ENCODE measurements around the gene INAFM2.

INAFM2 gene

DNA sequence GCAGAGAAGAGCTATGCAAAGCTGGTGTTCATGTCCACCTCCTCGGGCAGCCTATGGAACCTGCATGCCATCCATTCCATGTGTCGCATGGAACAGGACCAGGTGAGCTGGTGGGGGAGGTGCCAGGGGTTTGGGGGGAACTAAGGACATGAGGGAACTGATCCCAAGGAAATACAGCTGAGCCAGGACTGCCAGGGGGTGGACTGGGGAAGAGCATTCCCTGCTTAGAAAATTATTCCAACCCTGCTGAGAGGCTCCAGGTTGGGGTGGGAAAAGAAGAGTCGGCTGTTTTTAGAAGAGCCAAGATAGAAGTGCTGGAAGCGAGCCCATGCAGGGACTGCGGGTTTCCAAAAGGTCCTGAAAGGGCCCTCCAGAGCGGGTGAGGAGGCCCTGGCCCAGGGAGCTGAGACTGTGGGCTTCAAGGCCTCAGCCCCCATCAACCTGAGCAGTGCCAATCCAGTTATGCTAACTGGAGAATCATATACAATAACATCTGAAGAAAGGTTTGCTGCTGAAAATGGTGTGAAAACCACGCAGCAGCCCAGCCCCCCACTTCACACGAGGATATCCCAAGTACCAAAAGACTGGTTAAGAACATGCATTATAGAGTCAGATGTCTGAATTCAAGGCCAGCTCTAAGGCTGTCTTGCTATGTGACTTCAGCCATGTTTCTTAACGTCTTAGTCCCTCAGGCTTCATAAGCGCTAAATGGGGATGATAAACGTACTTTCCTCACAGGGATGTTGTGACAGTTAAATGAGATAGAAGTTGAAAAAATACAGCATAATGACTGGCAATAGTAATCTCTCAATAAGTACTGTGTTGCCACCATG is 42.3 kb downstream of the INAFM2 start:
- DNase-seq: no peak

DNA sequence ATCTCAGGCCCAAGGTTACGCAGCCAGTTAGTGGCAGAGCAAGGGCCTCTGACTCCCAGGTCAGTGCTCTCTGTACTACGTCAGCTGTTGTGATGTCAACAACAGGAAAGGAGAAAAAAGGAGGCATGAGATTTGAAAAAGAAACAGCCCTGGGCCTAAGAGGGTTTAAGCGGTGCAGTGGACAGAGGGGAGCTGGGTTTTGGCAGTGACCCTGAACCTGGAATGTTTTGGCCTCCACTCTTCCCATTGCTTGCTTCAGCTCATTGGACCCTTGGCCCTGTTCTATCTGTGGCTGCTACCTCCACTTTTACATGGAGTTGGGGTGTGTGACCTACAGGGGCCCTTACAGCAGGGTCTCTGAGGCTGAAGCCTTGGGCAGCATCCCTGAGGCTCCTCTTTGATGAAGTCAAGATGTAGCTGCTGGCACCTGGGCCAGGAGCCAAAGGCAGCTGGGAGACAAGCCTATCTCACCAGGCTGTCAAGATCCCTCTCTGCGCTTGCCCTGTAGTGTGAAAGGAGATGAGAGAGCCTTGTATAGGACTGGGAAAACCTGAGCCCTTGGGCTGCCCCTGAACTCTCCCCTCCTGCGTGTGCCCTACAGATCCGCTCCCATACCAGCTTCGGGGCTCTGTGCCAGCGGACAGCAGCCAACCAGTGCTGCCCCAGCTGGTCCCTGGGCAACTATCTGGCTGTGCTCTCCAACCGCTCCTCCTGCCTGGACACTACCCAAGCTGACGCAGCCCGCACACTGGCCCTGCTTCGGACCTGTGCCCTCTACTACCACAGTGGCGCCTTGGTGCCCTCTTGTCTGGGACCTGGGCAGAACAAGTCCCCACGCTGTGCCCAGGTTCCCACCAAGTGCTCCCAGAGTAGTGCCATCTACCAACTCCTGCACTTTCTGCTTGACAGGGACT is 43.2 kb downstream of the INAFM2 start:
- DNase-seq: peak; percentile 67

DNA sequence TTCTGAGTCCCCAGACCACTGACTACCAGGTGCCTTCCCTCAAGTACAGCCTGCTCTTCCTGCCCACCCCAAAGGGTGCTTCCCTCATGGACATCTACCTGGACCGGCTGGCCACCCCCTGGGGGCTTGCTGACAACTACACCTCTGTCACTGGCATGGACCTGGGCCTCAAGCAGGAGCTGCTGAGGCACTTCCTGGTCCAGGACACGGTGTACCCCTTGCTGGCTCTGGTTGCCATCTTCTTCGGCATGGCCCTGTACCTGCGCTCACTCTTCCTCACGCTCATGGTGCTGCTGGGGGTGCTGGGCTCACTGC is 43.8 kb downstream of the INAFM2 start:
- DNase-seq: no peak

DNA sequence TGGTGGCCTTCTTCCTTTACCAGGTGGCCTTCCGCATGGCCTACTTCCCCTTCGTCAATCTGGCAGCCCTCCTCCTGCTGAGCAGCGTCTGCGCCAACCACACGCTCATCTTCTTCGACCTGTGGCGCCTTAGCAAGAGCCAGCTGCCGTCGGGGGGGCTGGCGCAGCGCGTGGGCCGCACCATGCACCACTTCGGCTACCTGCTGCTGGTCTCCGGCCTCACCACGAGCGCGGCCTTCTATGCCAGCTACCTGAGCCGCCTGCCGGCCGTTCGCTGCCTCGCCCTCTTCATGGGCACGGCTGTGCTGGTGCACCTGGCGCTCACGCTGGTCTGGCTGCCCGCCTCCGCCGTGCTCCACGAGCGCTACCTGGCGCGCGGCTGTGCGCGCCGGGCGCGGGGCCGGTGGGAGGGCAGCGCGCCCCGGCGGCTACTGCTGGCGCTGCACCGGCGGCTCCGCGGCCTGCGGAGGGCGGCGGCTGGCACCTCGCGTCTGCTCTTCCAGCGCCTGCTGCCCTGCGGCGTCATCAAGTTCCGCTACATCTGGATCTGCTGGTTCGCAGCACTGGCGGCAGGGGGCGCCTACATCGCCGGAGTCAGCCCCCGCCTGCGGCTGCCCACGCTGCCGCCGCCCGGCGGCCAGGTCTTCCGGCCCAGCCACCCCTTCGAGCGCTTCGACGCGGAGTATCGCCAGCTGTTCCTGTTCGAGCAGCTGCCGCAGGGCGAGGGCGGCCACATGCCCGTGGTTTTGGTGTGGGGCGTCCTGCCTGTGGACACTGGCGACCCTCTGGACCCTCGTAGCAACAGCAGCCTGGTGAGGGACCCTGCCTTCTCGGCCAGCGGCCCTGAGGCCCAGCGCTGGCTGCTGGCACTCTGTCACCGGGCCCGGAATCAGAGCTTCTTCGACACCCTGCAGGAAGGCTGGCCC is 44.5 kb downstream of the INAFM2 start:
- DNase-seq: no peak

DNA sequence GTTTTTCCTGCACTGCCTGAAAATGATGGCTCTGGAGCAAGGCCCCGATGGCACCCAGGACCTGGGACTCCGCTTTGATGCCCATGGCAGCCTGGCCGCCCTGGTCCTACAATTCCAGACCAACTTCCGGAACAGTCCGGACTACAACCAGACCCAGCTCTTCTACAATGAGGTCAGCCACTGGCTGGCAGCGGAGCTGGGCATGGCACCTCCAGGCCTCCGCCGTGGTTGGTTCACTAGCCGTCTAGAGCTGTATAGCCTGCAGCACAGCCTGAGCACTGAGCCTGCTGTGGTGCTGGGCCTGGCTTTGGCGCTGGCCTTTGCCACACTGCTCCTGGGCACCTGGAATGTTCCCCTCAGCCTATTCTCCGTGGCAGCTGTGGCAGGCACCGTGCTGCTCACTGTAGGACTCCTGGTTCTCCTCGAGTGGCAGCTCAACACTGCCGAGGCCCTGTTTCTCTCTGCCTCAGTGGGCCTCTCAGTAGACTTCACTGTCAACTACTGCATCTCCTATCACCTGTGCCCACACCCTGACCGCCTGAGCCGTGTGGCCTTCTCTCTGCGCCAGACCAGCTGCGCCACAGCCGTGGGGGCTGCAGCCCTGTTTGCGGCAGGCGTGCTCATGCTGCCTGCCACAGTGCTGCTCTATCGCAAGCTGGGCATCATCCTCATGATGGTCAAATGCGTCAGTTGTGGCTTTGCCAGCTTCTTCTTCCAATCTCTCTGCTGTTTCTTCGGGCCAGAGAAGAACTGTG is 45.4 kb downstream of the INAFM2 start:
- DNase-seq: no peak

DNA sequence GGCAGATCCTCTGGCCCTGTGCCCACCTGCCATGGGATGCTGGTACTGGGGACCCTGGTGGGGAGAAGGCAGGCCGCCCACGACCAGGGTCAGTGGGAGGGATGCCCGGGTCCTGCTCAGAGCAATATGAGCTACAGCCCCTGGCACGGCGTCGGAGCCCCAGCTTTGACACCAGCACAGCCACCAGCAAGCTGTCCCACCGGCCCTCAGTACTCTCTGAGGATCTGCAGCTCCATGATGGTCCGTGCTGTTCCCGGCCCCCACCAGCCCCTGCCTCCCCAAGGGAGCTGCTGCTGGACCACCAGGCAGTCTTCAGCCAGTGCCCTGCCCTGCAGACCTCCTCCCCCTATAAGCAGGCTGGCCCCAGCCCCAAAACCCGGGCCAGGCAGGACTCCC is 46.0 kb downstream of the INAFM2 start:
- no peak for DNase-seq

DNA sequence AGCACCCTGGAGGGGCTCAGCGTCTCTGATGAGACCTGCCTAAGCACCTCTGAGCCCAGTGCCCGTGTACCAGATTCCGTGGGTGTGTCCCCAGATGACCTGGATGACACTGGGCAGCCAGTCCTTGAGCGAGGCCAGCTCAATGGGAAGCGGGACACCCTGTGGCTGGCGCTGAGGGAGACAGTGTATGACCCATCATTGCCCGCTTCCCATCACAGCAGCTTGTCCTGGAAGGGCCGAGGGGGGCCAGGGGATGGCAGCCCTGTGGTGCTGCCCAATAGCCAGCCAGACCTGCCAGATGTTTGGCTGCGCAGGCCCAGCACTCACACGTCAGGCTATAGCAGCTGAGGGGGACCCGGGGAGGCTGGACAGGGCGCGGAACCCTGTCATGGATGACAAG is 46.5 kb downstream of the INAFM2 start:
- DNase-seq: no peak

DNA sequence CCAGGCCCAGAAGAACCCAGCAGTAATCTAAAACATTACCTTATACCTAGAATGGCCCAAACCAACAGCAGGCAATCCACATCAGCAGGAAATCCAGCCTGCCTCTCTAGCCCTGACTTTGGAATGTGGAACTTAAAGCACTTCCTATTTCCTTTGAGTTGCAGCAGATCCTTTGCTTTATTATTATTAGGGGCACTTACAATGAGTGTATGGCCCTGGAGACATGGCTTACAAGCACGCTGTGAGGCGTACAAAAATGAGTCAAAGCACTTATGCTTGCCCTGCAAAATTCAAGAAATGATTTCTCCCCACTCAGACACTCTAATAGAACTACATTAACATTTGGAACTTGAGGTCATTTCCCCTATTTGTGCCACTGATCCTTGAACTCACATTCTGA is 49.5 kb downstream of the INAFM2 start:
- no peak for DNase-seq

Measured in NCI-H446 treated with DMSO at 0.1 percent for 48 hours (cell line).